Measurements from ENCODE around the gene CTNNA2.

- TF ChIP-seq, protein P1, sequence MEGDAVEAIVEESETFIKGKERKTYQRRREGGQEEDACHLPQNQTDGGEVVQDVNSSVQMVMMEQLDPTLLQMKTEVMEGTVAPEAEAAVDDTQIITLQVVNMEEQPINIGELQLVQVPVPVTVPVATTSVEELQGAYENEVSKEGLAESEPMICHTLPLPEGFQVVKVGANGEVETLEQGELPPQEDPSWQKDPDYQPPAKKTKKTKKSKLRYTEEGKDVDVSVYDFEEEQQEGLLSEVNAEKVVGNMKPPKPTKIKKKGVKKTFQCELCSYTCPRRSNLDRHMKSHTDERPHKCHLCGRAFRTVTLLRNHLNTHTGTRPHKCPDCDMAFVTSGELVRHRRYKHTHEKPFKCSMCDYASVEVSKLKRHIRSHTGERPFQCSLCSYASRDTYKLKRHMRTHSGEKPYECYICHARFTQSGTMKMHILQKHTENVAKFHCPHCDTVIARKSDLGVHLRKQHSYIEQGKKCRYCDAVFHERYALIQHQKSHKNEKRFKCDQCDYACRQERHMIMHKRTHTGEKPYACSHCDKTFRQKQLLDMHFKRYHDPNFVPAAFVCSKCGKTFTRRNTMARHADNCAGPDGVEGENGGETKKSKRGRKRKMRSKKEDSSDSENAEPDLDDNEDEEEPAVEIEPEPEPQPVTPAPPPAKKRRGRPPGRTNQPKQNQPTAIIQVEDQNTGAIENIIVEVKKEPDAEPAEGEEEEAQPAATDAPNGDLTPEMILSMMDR (IDR thresholded peaks at IDR 0.05): no peak
- TF ChIP-seq ZFX (IDR thresholded peaks at IDR 0.05; ENCODE audit: borderline replicate concordance): no peak
Measured at GRCh38 chr2:80333886-80334285, 821.0 kb downstream of the CTNNA2 start.

Data from 22Rv1 (cell line).